ENCODE measurements around the gene SYTL3.

GRCh38 chr6:158713469-158713868, 63.6 kb downstream of the SYTL3 start:
- no peak for TF ChIP-seq POLR2A (IDR thresholded peaks at IDR 0.05)
- TF ChIP-seq CTCF (IDR thresholded peaks at IDR 0.05): no peak
